PFSK-1 (cell line): Measurements from ENCODE around the gene ITGAD.

Experiments used
- FOXP2 ChIP-seq: optimal IDR thresholded peaks from 2 replicates; pipeline ENCODE3; 2011; ENCODE audit warnings: borderline replicate concordance, control low read depth, inconsistent platforms; ENCODE audit not compliant: insufficient read depth; ENCODE audit errors: extremely low read length, extremely low read depth
- POLR2AphosphoS5 ChIP-seq: IDR thresholded peaks from 2 replicates; pipeline ENCODE4 v1.6.1; 2012; ENCODE audit warnings: low read depth, mild to moderate bottlenecking, control low read depth, low read length, moderate library complexity
- REST ChIP-seq, 2 experiments: IDR thresholded peaks; 2 replicates each; pipeline versions ENCODE4 v1.6.1 to v1.8.0; 2011 to 2012; ENCODE audit warnings: low read depth in 2 of 2, low read length in 2 of 2, control low read depth in 1 of 2, inconsistent platforms in 1 of 2, mild to moderate bottlenecking in 1 of 2, moderate library complexity in 1 of 2; ENCODE audit not compliant: insufficient read depth in 1 of 2
- SIN3A ChIP-seq: IDR thresholded peaks from 2 replicates; pipeline ENCODE4 v1.6.1; 2012; ENCODE audit warnings: mild to moderate bottlenecking, low read length, moderate library complexity, borderline replicate concordance; ENCODE audit not compliant: insufficient read depth
- TAF1 ChIP-seq: IDR thresholded peaks from 2 replicates; pipeline ENCODE4 v1.6.1; 2012; ENCODE audit warnings: low read length, control low read depth, borderline replicate concordance; ENCODE audit not compliant: insufficient read depth

DNA sequence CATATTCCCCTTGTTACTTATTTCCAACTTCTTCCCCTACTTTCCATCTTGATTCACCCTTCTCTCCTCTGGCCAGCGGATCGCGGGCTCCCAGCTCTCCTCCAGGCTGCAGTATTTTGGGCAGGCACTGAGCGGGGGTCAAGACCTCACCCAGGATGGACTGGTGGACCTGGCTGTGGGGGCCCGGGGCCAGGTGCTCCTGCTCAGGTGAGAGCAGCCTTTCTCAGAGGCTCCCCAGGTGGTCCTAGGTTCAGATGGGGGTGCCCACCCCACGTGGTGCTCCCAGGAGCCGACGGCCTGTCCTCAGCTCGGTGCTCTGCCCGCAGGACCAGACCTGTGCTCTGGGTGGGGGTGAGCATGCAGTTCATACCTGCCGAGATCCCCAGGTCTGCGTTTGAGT, 22.1 kb upstream of the ITGAD start:
- TF ChIP-seq FOXP2 (no peak), POLR2AphosphoS5 (no peak), TAF1 (no peak), SIN3A (no peak), REST (IDR thresholded peaks at IDR 0.05; ENCODE audit: insufficient read depth in 1 of 2, low read depth in 2 of 2, low read length in 2 of 2) (no peak)
